ENCODE measurements around the gene ZBTB32.

ZBTB32 gene

DNA sequence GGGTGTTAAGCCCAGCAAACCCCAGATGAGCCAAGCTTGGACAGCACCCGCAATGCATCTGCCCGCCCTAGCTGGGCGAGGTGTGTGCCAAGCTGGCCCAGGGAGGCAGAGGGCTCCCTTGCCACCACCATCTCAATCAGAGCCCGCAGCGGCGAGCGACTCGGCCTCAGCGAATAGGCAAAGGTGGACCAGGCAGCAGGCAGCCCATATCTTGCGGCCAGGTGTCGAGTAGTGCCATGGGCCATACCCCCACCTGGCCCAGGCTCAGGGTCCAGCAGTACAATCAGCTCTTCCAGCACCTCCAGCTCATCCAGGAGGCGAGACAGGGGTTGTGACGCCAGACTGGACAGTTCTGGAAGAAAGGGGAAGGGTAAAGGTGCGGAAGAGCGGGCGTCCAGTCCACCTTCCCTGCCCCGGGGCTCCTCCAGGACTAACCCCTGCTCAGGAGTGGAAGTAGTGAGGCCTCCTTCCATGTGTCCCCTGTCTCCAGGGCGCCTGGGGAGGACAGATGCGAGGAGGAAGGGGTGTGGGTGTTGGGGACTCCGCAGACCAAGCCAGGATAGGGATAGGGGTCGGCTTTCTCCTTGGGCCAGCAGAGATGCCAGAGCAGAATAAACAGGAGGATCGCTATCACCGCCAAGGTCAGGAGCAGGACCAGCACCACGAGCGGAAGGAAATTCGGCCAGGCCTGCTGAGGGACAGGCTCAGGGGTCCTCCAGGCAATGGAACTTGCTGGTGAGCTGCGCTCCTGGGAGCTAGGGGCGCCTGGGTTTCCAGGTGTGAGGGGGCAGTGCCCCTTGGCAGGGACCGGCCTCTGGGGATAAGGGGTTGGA is 35.1 kb downstream of the ZBTB32 start:
- TF ChIP-seq, protein P1, sequence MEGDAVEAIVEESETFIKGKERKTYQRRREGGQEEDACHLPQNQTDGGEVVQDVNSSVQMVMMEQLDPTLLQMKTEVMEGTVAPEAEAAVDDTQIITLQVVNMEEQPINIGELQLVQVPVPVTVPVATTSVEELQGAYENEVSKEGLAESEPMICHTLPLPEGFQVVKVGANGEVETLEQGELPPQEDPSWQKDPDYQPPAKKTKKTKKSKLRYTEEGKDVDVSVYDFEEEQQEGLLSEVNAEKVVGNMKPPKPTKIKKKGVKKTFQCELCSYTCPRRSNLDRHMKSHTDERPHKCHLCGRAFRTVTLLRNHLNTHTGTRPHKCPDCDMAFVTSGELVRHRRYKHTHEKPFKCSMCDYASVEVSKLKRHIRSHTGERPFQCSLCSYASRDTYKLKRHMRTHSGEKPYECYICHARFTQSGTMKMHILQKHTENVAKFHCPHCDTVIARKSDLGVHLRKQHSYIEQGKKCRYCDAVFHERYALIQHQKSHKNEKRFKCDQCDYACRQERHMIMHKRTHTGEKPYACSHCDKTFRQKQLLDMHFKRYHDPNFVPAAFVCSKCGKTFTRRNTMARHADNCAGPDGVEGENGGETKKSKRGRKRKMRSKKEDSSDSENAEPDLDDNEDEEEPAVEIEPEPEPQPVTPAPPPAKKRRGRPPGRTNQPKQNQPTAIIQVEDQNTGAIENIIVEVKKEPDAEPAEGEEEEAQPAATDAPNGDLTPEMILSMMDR (IDR thresholded peaks at IDR 0.05; ENCODE audit: low read depth, low read length) = no peak
- no peak for DNase-seq (ENCODE audit: low read depth, low spot score)
- in situ Hi-C loops (cut with HindIII; ENCODE audit: low sequenced_read_pairs) = no loop called here
- H3K4me3 ChIP-seq (ENCODE audit: low read depth, low read length) = peak overlapping the region; percentile 57

DNA sequence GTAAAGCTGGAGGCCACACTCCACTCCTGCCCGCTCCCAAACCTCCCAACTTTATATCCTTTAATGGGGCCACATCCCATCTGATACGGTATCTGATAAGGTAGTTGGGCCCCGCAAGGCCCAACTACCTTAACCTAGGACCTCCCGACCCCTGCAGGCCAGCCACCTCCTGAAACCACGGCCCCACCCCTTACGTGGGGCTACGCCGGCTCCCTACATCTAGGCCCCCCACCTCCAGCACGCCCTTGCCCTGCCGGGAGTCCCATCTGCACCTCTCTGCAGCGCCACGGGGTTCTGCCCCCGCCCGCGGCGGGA is 35.7 kb downstream of the ZBTB32 start:
- TF ChIP-seq, protein P1 (IDR thresholded peaks at IDR 0.05; ENCODE audit: low read depth, low read length) = no peak
- in situ Hi-C loops (cut with HindIII; ENCODE audit: low sequenced_read_pairs) = no loop called here
- no peak for DNase-seq (ENCODE audit: low read depth, low spot score)
- peak overlapping the region; percentile 57 for H3K4me3 ChIP-seq (ENCODE audit: low read depth, low read length)

DNA sequence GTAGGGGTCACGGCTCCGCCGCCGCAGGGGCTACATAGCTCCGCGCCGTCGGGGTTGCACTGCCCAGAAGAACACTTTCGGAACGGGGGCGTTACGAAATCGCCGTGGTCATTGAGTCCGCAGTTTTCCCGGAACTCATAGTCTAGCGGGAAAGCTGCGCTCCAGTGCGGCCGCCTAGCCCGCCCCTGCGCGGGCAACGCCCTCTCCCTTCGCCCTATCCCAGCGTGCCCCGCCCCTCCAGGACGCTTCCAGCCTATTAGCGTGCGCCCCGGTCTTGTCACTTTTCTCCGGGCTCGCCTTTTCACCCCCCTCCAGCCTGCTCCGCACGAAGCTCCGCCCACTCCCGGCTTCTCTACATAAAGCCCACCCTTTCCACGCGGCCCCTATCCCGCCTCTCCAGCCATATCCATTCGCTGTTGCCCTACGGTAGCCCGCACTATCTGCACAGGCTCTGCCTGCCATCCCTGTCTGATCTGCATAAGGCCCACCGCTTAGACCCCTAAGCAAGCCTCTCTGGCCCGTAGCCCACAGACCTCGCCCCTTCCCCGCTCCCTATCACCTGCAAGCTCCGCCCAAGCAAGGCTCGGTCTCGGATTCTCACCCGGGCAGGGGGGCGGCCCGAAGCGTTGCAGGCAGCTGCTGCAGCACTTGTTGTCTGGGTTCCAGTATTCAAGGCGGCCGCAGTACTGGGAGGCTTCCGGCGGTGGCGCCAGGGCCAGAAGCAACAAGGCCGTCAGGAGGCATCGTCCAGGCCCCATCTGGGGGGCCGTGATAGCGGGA is 36.3 kb downstream of the ZBTB32 start:
- TF ChIP-seq, protein P1 (IDR thresholded peaks at IDR 0.05; ENCODE audit: low read depth, low read length) = peak; percentile 21
- H3K4me3 ChIP-seq (ENCODE audit: low read depth, low read length) = peak overlapping the region; percentile 57
- DNase-seq (ENCODE audit: low read depth, low spot score) = peak; percentile 97
- in situ Hi-C loops (cut with HindIII; ENCODE audit: low sequenced_read_pairs) = no loop called here

DNA sequence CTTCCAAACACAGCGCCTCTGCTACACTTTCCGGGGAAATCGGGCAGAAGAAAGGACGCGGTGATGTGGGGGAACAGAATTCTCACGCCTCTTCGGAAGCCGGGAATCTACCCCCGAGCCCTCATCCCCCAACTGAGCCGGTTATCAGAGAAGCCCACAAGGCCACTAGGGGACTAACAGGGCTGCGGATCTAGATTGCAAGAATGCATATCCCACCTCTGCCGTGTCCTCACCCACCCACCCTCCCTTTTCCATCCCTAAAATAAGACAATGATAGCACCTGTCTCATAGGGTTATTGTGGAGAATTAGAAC is 36.8 kb downstream of the ZBTB32 start:
- H3K4me3 ChIP-seq (ENCODE audit: low read depth, low read length) = peak overlapping the region; percentile 57
- in situ Hi-C loops (cut with HindIII; ENCODE audit: low sequenced_read_pairs) = no loop called here
- TF ChIP-seq, protein P1 (IDR thresholded peaks at IDR 0.05; ENCODE audit: low read depth, low read length) = no peak
- DNase-seq (ENCODE audit: low read depth, low spot score) = no peak

DNA sequence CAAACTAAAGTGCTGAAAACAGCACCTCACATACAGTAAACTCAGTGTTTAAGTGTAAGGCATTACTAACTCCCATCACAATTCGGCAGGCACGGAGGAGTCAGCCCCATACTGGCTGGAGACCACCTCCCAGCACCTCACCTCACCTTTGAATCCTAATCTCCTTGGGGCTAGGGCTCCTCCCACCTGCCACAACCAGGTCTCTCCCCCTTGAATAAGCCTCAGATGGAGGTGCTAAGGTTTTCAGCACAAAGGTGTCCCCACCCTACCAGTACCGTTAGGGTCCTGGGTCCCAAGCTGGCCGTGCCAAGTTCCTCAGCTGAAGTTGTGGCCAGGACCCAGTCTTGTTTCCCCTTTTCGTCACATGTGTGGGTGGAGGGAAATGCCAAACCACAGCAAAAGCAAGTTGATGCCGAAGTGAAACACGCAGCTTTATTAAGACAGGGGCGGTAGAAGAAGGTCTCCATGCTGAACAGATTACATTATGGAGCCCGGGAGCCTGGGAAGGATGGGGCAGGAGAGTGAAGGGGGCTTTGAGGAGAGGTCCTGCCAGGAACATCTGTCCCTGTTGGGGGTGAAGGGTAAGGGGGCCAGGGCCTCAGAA is 37.9 kb downstream of the ZBTB32 start, which contains the start of gene IGFLR1:
Gene IGFLR1, minus strand, starts transcription at position 332 of the 604 bp plus-strand sequence. CDS start 1,272 bp downstream, outside the sequence.
- no peak within 1 kb of the TSS for H3K4me3 ChIP-seq (ENCODE audit: low read depth, low read length)
- TF ChIP-seq, protein P1 (IDR thresholded peaks at IDR 0.05; ENCODE audit: low read depth, low read length) = no peak
- no peak for DNase-seq (ENCODE audit: low read depth, low spot score)
- in situ Hi-C loops (cut with HindIII; ENCODE audit: low sequenced_read_pairs) = no loop called here

DNA sequence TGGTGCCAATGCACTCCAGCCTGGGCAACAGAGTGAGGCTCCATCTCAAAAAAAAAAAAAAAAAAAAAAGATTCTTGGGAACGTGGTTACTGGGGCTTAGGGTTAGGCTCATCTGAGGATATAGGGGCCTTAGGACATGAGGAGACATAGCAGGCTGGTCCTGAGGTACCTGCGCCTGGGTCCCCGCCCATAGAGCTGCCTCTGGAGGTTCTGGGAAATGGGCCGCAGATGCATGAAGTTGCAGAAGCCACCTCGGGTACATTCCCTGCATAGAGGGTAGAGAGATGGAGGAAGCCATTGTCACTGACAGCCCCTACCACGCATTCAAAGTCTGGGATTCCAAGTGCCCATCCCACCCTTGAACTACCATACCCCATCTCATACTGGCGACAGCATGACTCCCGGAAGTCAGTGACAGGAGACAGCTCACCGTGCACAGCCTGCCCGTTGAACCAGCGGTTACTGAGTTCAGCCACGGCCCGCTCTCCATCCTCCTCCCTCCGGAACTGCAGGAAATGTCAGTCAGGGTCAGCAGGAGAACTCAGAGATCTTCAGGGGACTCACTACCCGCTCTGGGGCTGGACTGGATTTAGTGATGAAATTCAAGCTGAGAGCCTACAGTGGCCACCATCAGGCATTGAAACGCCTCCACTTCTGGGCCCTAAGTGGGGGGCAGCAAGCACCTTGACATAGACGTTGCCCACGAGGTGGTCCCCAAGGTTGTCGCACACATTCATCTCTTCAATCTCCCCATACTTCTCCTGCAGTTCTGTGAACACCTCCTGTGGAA is 39.5 kb downstream of the ZBTB32 start:
- TF ChIP-seq, protein P1 (IDR thresholded peaks at IDR 0.05; ENCODE audit: low read depth, low read length) = no peak
- no peak overlapping the region for H3K4me3 ChIP-seq (ENCODE audit: low read depth, low read length)
- in situ Hi-C loops (cut with HindIII; ENCODE audit: low sequenced_read_pairs) = no loop called here
- DNase-seq (ENCODE audit: low read depth, low spot score) = no peak

All from astrocyte of the spinal cord (primary cell).